CD4-positive, alpha-beta T cell (primary cell): ENCODE results near the gene SEPTIN8. TPM values are rescaled to one million over a fixed set of nuclear protein-coding genes. Genes with fewer than 3 reads are reported as not detected.
"Not testable (repeated sequence)": the region's sequence is repeated elsewhere in the genome, so short reads cannot be mapped to it uniquely, and the experiment has no call there.

Source experiments
- ATAC-seq: fragments of 200-7000 bp; cut with Tn5 transposase; one replicate; pipeline ENCODE4 v1.10.0; 2022; ENCODE audit warnings: mild to moderate bottlenecking; ENCODE audit not compliant: poor library complexity
- CTCF ChIA-PET: fragments of 350-600 bp; sonication (Branson Sonifier 250); formaldehyde crosslinking; loops from one replicate; lab custom pipeline; 2021; ENCODE audit warnings: antibody characterized with exemption, inconsistent platforms; lab: Charles Lee
- POLR2A ChIA-PET: fragments of 350-600 bp; sonication (Branson Sonifier 250); formaldehyde crosslinking; loops from one replicate; lab custom pipeline; 2021; ENCODE audit warnings: antibody characterized with exemption, inconsistent platforms; lab: Charles Lee
- DNase-seq, 14 experiments: peaks; one replicate each; pipeline ENCODE4 v3.0.0-alpha.2; 2013 to 2020; ENCODE audit warnings: mixed read lengths in 2 of 14
- H3K27ac ChIP-seq, 2 donors: one replicate each; pipeline versions ENCODE4 v1.5.1 to v1.7.0; 2013; ENCODE audit warnings: low read length in 2 of 2, low read depth in 1 of 2, mild to moderate bottlenecking in 1 of 2
- H3K27me3 ChIP-seq, 2 experiments: 1 replicate in 1 of 2; 2 replicates in 1 of 2; pipeline versions ENCODE4 v1.6.1 to v1.7.0; 2013; ENCODE audit warnings: low read length in 2 of 2, control low read depth in 1 of 2, mild to moderate bottlenecking in 1 of 2, moderate library complexity in 1 of 2; ENCODE audit not compliant: insufficient read depth in 2 of 2, control insufficient read depth in 1 of 2
- H3K36me3 ChIP-seq: one replicate; pipeline ENCODE4 v1.6.1; 2013; ENCODE audit warnings: low read length, control low read depth; ENCODE audit not compliant: insufficient read depth
- H3K4me1 ChIP-seq: one replicate; pipeline ENCODE4 v1.6.1; 2013; ENCODE audit warnings: low read length, control low read depth; ENCODE audit not compliant: insufficient read depth
- H3K4me3 ChIP-seq: one replicate; pipeline ENCODE4 v1.5.1; 2013; ENCODE audit warnings: mild to moderate bottlenecking, low read length, moderate library complexity
- H3K9me3 ChIP-seq, 2 experiments: 1 replicate in 1 of 2; 2 replicates in 1 of 2; pipeline versions ENCODE4 v1.6.1 to v1.7.0; 2013; ENCODE audit warnings: low read length in 2 of 2, mild to moderate bottlenecking in 2 of 2, control low read depth in 1 of 2, moderate library complexity in 1 of 2; ENCODE audit not compliant: control insufficient read depth in 1 of 2, insufficient read depth in 1 of 2
- H3K27ac Mint-ChIP-seq: one replicate; pipeline ENCODE4 v1.8.0; 2020; ENCODE audit warnings: mixed read lengths
- H3K27me3 Mint-ChIP-seq: one replicate; pipeline ENCODE4 v1.8.0; 2021; ENCODE audit warnings: mixed read lengths
- H3K36me3 Mint-ChIP-seq: one replicate; pipeline ENCODE4 v1.8.0; 2021; ENCODE audit warnings: low read depth, mixed read lengths
- H3K4me1 Mint-ChIP-seq: one replicate; pipeline ENCODE4 v1.8.0; 2021; ENCODE audit warnings: low read depth, mixed read lengths
- H3K4me3 Mint-ChIP-seq: one replicate; pipeline ENCODE4 v1.8.0; 2020; ENCODE audit warnings: mild to moderate bottlenecking, mixed read lengths
- H3K9me3 Mint-ChIP-seq: one replicate; pipeline ENCODE4 v1.8.0; 2020; ENCODE audit warnings: mixed read lengths
- intact Hi-C, 2 experiments: fragments of 100-400 bp; cut with DNase I in 1 of 2; cut with micrococcal nuclease in 1 of 2; formaldehyde crosslinking; loops; one replicate each; pipeline versions ENCODE4 v1.15.1 to v1.9.0; 2023 to 2025; cut with DNase I, micrococcal nuclease
- total RNA-seq, 174 experiments: library from RNA in 2 of 174; stranded (reverse) in 2 of 174; gene quantifications; one replicate each; pipeline ENCODE4 v1.2.3 and lab custom pipeline; 2021 to 2026
- TF ChIP-seq, protein P1 (sequence below): fragments of 200-600 bp; IDR thresholded peaks from one replicate; pipeline ENCODE4 v1.8.0; 2022; ENCODE audit warnings: antibody characterized with exemption, mild to moderate bottlenecking

Gene SEPTIN8
- total RNA-seq, 2 experiments from 2014 or later: 4.4 to 5.3 TPM

DNA sequence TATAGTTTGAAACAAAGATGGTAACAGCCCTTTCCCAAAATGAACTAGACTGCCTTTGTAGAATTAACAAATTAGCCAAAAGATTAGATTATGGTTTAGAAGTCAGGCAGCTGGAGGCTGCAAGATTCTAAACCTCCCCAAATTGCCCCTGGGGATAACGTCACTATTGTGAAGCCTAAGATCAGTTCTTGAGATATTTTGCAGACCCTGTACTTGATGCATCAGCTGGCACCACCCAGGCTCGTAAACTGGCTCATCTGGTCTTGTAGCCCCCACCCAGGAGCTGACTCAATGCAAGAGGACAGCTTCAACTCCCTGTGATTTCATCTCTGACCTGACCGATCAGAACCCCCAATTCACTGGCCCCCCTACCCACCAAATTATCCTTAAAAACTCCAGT, 31.8 kb upstream of the SEPTIN8 start:
- no peak for DNase-seq
- POLR2A ChIA-PET: no interaction called here

DNA sequence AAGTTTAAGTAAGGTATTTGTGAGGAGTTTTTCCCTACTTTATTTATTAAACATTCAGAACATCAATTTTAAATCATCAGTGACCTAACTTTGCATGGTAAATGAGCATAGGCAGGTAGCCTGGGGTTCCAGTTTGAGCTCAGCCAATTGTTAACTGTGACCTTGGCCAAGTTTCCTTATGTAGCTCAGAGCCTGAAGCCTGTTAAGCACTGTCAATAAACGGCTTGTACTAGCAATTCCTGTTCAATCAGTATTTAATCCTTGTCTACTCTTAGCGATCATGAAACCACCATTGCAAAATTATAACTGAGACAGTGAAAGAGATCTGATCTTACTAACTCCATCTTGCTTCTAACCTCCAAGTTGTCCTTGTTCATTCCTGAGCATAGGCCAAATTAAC, 31.4 kb upstream of the SEPTIN8 start:
- peaks cover 21 to 43% of the 10 kb centered on the region in 2 experiments for H3K27me3 ChIP-seq
- CTCF ChIA-PET: no interaction called here
- H3K9me3 Mint-ChIP-seq: no peaks in the 10 kb centered on the region

More for the DNA sequence above, 31.8 kb upstream of the SEPTIN8 start:
- H3K4me1 Mint-ChIP-seq: peaks cover 16% of the 10 kb centered on the region
- Histone ChIP-seq H3K4me3 (no peak overlapping the region), H3K9me3 (no peaks in the 10 kb centered on the region), H3K27me3 (peaks cover 23 to 46% of the 10 kb centered on the region in 2 experiments), H3K4me1 (peaks cover 13% of the 10 kb centered on the region), H3K27ac (no peak overlapping the region), H3K36me3 (no peaks in the 10 kb centered on the region)
- intact Hi-C loops: no loop called here
- H3K4me3 Mint-ChIP-seq: no peak overlapping the region
- TF ChIP-seq, protein P1, sequence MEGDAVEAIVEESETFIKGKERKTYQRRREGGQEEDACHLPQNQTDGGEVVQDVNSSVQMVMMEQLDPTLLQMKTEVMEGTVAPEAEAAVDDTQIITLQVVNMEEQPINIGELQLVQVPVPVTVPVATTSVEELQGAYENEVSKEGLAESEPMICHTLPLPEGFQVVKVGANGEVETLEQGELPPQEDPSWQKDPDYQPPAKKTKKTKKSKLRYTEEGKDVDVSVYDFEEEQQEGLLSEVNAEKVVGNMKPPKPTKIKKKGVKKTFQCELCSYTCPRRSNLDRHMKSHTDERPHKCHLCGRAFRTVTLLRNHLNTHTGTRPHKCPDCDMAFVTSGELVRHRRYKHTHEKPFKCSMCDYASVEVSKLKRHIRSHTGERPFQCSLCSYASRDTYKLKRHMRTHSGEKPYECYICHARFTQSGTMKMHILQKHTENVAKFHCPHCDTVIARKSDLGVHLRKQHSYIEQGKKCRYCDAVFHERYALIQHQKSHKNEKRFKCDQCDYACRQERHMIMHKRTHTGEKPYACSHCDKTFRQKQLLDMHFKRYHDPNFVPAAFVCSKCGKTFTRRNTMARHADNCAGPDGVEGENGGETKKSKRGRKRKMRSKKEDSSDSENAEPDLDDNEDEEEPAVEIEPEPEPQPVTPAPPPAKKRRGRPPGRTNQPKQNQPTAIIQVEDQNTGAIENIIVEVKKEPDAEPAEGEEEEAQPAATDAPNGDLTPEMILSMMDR: no peak
- H3K36me3 Mint-ChIP-seq: no peaks in the 10 kb centered on the region
- ATAC-seq: no peak
- no peak overlapping the region for H3K27ac Mint-ChIP-seq
- no peaks in the 10 kb centered on the region for H3K9me3 Mint-ChIP-seq
- CTCF ChIA-PET: no interaction called here
- H3K27me3 Mint-ChIP-seq: peaks cover 82% of the 10 kb centered on the region

DNA sequence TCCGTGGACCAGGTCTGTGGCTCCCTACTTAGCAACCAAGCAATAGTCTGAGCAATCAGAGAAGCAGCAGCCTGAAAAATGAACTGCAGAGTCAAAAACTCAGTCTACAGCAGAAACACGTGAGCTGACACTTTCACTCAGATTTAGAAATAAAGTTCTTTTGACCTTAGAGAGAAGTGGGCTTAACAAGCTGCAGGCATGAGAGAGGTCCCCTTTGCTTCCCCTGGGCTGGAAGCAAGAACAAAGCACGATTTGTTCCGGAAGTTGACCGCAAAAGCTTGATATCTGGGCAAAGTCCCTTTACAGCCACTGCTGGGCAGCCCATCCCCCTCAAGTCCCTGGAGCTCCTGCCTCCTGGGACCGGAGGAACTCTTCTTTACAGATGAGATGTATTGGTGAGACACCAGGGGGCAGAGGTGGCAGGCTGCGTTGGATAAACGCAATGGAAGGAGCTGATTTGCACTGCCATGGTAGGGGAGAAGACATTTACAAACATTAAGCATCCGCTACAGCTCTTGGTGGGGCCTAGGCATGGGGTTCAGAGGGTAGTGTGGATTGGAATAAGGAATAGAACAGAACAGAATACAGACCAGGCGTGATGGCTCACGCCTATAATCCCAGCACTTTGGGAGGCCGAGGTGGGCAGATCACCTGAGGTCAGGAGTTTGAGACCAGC, 30.3 kb upstream of the SEPTIN8 start:
- no peaks in the 10 kb centered on the region for H3K36me3 ChIP-seq
- no peaks in the 10 kb centered on the region for H3K9me3 ChIP-seq
- H3K27ac ChIP-seq: no peak overlapping the region
- intact Hi-C loops: no loop called here
- peaks cover 3% of the 10 kb centered on the region for H3K4me1 ChIP-seq
- no peaks in the 10 kb centered on the region for H3K36me3 Mint-ChIP-seq
- no peak overlapping the region for H3K4me3 ChIP-seq
- no peak for ATAC-seq
- H3K4me3 Mint-ChIP-seq: no peak overlapping the region
- POLR2A ChIA-PET: no interaction called here
- peaks cover 8% of the 10 kb centered on the region for H3K4me1 Mint-ChIP-seq
- H3K9me3 Mint-ChIP-seq: no peaks in the 10 kb centered on the region
- H3K27me3 Mint-ChIP-seq: peaks cover 89% of the 10 kb centered on the region
- CTCF ChIA-PET: interaction anchor here (1.1 kb wide), 2 partner anchors 10 to 13 kb away, joined by 3 to 5 read pairs; no protein-coding TSS in a partner anchor
- no peak overlapping the region for H3K27ac Mint-ChIP-seq
- no peak for DNase-seq
- TF ChIP-seq, protein P1: no peak
- H3K27me3 ChIP-seq: peaks cover 18 to 35% of the 10 kb centered on the region in 2 experiments

More for the DNA sequence above, 31.4 kb upstream of the SEPTIN8 start:
- H3K4me1 ChIP-seq: peaks cover 9% of the 10 kb centered on the region
- POLR2A ChIA-PET: no interaction called here
- no peak overlapping the region for H3K27ac ChIP-seq
- intact Hi-C loops: no loop called here
- H3K4me1 Mint-ChIP-seq: peaks cover 16% of the 10 kb centered on the region
- H3K36me3 ChIP-seq: no peaks in the 10 kb centered on the region
- DNase-seq (no peak), ATAC-seq (no peak)
- peaks cover 86% of the 10 kb centered on the region for H3K27me3 Mint-ChIP-seq
- H3K9me3 ChIP-seq: no peaks in the 10 kb centered on the region
- H3K36me3 Mint-ChIP-seq: no peaks in the 10 kb centered on the region
- no peak overlapping the region for H3K4me3 ChIP-seq
- H3K4me3 Mint-ChIP-seq: no peak overlapping the region
- H3K27ac Mint-ChIP-seq: no peak overlapping the region
- TF ChIP-seq, protein P1: no peak

DNA sequence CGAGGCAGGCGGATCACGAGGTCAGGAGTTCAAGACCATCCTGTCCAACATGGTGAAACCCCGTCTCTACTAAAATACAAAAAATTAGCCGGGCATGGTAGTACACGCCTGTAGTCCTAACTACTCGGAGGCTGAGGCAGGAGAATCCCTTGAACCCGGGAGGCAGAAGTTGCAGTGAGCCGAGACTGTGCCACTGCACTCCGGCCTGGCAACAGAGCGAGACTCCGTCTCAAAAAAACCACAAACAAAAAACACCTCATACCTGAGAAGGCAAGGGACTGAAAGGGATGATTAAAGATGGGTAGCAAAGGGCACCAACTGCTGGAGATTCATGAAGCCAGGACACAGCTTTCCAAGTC, 29.7 kb upstream of the SEPTIN8 start:
- CTCF ChIA-PET: interaction anchor here (1.1 kb wide), 2 partner anchors 10 to 13 kb away, joined by 3 to 5 read pairs; no protein-coding TSS in a partner anchor
- intact Hi-C loops, H3K4me3 ChIP-seq, H3K4me3 Mint-ChIP-seq, H3K9me3 Mint-ChIP-seq, DNase-seq, POLR2A ChIA-PET, H3K9me3 ChIP-seq, H3K27ac Mint-ChIP-seq, H3K36me3 Mint-ChIP-seq, H3K4me1 ChIP-seq, H3K36me3 ChIP-seq, H3K27ac ChIP-seq, H3K4me1 Mint-ChIP-seq, ATAC-seq: not testable (repeated sequence)
- peaks cover 15 to 30% of the 10 kb centered on the region in 2 experiments for H3K27me3 ChIP-seq
- peaks cover 89% of the 10 kb centered on the region for H3K27me3 Mint-ChIP-seq

GRCh38 chr5:132805872-132806271, 28.8 kb upstream of the SEPTIN8 start:
- H3K36me3 ChIP-seq, POLR2A ChIA-PET, H3K4me3 ChIP-seq, H3K4me1 ChIP-seq, H3K27ac Mint-ChIP-seq, H3K4me1 Mint-ChIP-seq, DNase-seq, ATAC-seq, H3K9me3 Mint-ChIP-seq, H3K36me3 Mint-ChIP-seq, H3K27ac ChIP-seq, H3K9me3 ChIP-seq, H3K4me3 Mint-ChIP-seq, intact Hi-C loops: not testable (repeated sequence)
- peaks cover 15 to 20% of the 10 kb centered on the region in 2 experiments for H3K27me3 ChIP-seq
- CTCF ChIA-PET: interaction anchor here (1.0 kb wide), 1 partner anchor 9 kb away, joined by 3 read pairs; no protein-coding TSS in a partner anchor
- peaks cover 83% of the 10 kb centered on the region for H3K27me3 Mint-ChIP-seq
